Measurements from ENCODE around the gene CCL13.

CCL13 gene

GRCh38 chr17:34351096-34351495 is 5.2 kb upstream of the CCL13 start:
- Histone ChIP-seq H3K27me3 (ENCODE audit: insufficient read depth, low read length, poor library complexity, severe bottlenecking) (no peaks in the 10 kb centered on the region), H2AFZ (ENCODE audit: low read length) (no peak overlapping the region), H3K4me2 (ENCODE audit: low read depth, low read length, poor library complexity, severe bottlenecking) (no peak overlapping the region), H3K9ac (ENCODE audit: low read depth, low read length, poor library complexity, severe bottlenecking) (no peak overlapping the region), H3F3A (ENCODE audit: low read depth) (no peaks in the 10 kb centered on the region), H3K36me3 (ENCODE audit: insufficient read depth, low read length) (no peaks in the 10 kb centered on the region), H4K20me1 (ENCODE audit: insufficient read depth, low read length, poor library complexity, severe bottlenecking) (no peaks in the 10 kb centered on the region), H3K4me3 (ENCODE audit: low read length, poor library complexity, severe bottlenecking) (no peak overlapping the region), H3K79me2 (ENCODE audit: insufficient read depth, low read length) (no peaks in the 10 kb centered on the region), H3K9me3 (ENCODE audit: insufficient read depth, low read depth, low read length) (no peaks in the 10 kb centered on the region), H3K4me1 (ENCODE audit: insufficient read depth, low read length, poor library complexity, severe bottlenecking) (no peaks in the 10 kb centered on the region), H3K9me2 (replicated peaks; ENCODE audit: low read depth, low read length) (no peaks in the 10 kb centered on the region)
- TF ChIP-seq CTCF (conservative IDR thresholded peaks at IDR 0.05; ENCODE audit: low read length), result no peak
- no peak for TF ChIP-seq EZH2phosphoT487 (IDR thresholded peaks at IDR 0.05; ENCODE audit: borderline replicate concordance)

GRCh38 chr17:34352191-34352590 is 4.1 kb upstream of the CCL13 start:
- no peak for TF ChIP-seq CTCF (conservative IDR thresholded peaks at IDR 0.05; ENCODE audit: low read length)
- no peak for TF ChIP-seq EZH2phosphoT487 (IDR thresholded peaks at IDR 0.05; ENCODE audit: borderline replicate concordance)
- Histone ChIP-seq H3K27me3 (ENCODE audit: insufficient read depth, low read length, poor library complexity, severe bottlenecking) (no peaks in the 10 kb centered on the region), H3K36me3 (ENCODE audit: insufficient read depth, low read length) (no peaks in the 10 kb centered on the region), H2AFZ (ENCODE audit: low read length) (no peak overlapping the region), H3K4me3 (ENCODE audit: low read length, poor library complexity, severe bottlenecking) (no peak overlapping the region), H3K9me3 (ENCODE audit: insufficient read depth, low read depth, low read length) (no peaks in the 10 kb centered on the region), H4K20me1 (ENCODE audit: insufficient read depth, low read length, poor library complexity, severe bottlenecking) (no peaks in the 10 kb centered on the region), H3K4me2 (ENCODE audit: low read depth, low read length, poor library complexity, severe bottlenecking) (no peak overlapping the region), H3K9ac (ENCODE audit: low read depth, low read length, poor library complexity, severe bottlenecking) (no peak overlapping the region), H3F3A (ENCODE audit: low read depth) (no peaks in the 10 kb centered on the region), H3K79me2 (ENCODE audit: insufficient read depth, low read length) (no peaks in the 10 kb centered on the region), H3K4me1 (ENCODE audit: insufficient read depth, low read length, poor library complexity, severe bottlenecking) (no peaks in the 10 kb centered on the region), H3K9me2 (replicated peaks; ENCODE audit: low read depth, low read length) (no peaks in the 10 kb centered on the region)

- Histone ChIP-seq H3K4me2 (ENCODE audit: low read depth, low read length, poor library complexity, severe bottlenecking) (no peak overlapping the region), H3K4me1 (ENCODE audit: insufficient read depth, low read length, poor library complexity, severe bottlenecking) (no peaks in the 10 kb centered on the region), H3K9me3 (ENCODE audit: insufficient read depth, low read depth, low read length) (no peaks in the 10 kb centered on the region), H3K4me3 (ENCODE audit: low read length, poor library complexity, severe bottlenecking) (no peak overlapping the region), H3K79me2 (ENCODE audit: insufficient read depth, low read length) (no peaks in the 10 kb centered on the region), H3K9ac (ENCODE audit: low read depth, low read length, poor library complexity, severe bottlenecking) (no peak overlapping the region), H3F3A (ENCODE audit: low read depth) (no peaks in the 10 kb centered on the region), H3K36me3 (ENCODE audit: insufficient read depth, low read length) (no peaks in the 10 kb centered on the region), H3K27me3 (ENCODE audit: insufficient read depth, low read length, poor library complexity, severe bottlenecking) (no peaks in the 10 kb centered on the region), H3K9me2 (replicated peaks; ENCODE audit: low read depth, low read length) (no peaks in the 10 kb centered on the region), H2AFZ (ENCODE audit: low read length) (no peak overlapping the region), H4K20me1 (ENCODE audit: insufficient read depth, low read length, poor library complexity, severe bottlenecking) (no peaks in the 10 kb centered on the region)
- TF ChIP-seq EZH2phosphoT487 (IDR thresholded peaks at IDR 0.05; ENCODE audit: borderline replicate concordance) (no peak), CTCF (conservative IDR thresholded peaks at IDR 0.05; ENCODE audit: low read length) (no peak)
Observed at GRCh38 chr17:34354637-34355036, 1.6 kb upstream of the CCL13 start.
